Activated T-cell treated with anti-CD3 and anti-CD28 coated beads, Interleukin-2, amount 50 U/mL, for 1 hour (primary cell): Measurements from ENCODE around the gene PTPN9.
A peak's percentile ranks its signal among the peaks of the same experiment; 100 is the strongest.
"Not testable (repeated sequence)": the region's sequence is repeated elsewhere in the genome, so short reads cannot be mapped to it uniquely, and the experiment has no call there.

ENCODE experiments used
- DNase-seq: peaks from one replicate; pipeline ENCODE4 v3.0.0-alpha.2; 2020

PTPN9 gene

GRCh38 chr15:75525756-75526155 lies 53.4 kb downstream of the PTPN9 start:
- not testable (repeated sequence) for DNase-seq

- DNase-seq = no peak
Observed at GRCh38 chr15:75523011-75523410, 56.1 kb downstream of the PTPN9 start.

GRCh38 chr15:75517233-75517632 lies 61.9 kb downstream of the PTPN9 start:
- DNase-seq = no peak

- no peak for DNase-seq
Observed at GRCh38 chr15:75508840-75509532, 70.1 kb downstream of the PTPN9 start.

DNA sequence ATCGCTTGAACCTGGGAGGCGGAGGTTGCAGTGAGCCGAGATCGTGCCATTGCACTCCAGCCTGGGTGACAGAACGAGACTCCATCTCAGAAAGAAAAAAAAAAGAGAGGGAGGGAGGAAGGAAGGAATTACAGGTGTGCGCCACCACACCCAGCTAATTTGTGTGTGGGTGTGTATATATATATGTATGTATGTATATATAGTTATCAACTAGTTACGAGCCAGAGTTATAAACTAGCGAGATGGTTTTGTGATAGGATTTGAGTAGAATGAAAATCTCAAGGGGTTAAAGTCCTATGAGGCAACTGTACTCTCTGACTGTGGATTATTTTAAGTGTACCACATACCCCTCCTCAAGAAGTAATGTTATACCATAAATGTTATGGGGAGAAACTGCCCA lies 76.8 kb downstream of the PTPN9 start:
- DNase-seq = no peak

DNA sequence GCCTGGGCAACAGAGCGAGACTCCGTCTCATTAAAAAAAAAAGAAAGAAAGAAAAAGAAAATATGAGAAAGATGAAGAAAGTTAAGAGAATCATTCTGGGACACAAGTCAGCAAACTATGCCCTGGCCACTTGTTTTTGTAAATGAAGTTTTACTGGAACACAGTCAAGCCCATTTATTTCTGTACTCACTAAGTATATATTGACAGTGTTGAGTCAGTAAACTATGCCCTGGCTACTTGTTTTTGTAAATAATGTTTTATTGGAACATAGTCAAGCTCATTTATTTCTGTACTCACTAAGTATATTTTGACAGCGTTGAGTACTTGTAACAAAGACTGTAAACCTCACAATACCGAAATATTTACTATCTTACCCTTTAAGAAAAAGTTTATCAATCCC lies 85.4 kb downstream of the PTPN9 start:
- DNase-seq = no peak

DNA sequence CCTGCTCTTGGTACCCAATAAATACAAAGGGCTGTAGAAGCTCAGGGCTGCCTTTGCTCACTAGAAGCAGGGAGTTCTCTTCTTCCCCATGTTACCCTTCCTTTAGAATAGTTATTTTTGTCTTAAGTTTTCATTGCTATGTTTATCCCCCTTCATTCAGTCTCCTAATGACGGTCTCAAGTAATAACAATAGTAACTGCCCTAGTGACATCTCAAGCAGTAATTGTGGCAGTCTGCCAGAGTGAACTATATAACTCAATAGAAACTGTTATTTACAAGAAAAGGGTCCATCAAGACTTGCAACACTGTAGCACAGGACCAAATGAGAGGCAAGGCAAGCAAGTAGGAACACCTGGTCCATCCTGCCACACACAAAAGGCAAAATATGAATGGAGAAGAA lies 95.2 kb downstream of the PTPN9 start:
- no peak for DNase-seq

DNA sequence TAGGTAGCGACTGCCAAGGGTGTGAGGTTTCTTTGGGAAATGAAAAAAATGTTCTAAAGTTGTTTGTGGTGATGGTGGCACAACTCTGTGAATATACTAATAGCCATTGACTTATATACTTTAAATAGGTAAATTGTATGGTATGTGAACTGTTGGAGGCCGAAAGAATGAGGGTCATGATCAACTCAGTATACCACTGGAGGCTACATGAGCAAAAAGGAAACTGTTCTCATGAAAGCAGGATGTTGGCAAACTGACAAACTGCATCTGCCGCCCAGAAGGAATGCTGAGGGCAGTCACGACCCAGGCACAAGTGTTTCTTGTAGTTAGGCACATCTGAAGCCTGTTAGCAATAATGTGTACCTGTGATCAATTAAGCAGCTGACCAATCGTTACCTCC lies 95.6 kb downstream of the PTPN9 start:
- not testable (repeated sequence) for DNase-seq

- DNase-seq = no peak
Observed at GRCh38 chr15:75483106-75483505, 96.0 kb downstream of the PTPN9 start.

DNA sequence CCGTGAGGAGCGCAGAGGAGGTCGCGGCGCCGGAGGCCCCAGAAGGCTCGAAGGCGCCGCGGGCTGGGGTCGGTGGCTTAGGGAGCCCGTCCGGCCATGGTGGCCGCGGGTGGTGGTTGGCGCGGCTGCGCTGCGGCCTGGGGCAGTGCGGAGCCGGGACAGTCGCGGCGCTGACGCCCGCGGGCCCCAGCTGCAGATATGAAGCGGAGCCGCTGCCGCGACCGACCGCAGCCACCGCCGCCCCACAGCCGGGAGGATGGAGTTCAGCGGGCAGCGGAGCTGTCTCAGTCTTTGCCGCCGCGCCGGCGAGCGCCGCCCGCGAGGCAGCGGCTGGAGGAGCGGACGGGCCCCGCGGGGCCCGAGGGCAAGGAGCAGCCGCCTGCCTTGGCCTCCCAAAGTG lies 98.7 kb downstream of the PTPN9 start:
- not testable (repeated sequence) for DNase-seq

DNA sequence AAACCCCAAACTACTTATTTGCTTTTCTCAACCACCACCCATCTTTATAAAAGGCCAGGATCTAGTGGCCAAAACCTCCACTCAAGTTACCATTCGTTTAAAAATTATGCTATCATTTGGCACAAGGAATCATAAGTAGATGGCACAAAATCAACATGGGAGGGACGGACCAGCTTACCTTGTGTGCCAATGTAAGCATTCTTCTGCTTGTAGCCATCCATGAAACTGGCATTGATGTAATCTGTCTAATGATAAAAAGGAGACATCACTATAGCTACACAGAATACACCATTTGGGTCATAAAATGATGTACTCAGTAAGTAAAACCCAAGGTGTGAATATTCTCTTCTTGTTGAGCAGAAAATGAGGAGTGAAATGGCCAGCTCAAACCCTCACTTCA lies 99.4 kb downstream of the PTPN9 start:
- no peak for DNase-seq

- DNase-seq = not testable (repeated sequence)
Observed at GRCh38 chr15:75477094-75477493, 102.0 kb downstream of the PTPN9 start.

DNA sequence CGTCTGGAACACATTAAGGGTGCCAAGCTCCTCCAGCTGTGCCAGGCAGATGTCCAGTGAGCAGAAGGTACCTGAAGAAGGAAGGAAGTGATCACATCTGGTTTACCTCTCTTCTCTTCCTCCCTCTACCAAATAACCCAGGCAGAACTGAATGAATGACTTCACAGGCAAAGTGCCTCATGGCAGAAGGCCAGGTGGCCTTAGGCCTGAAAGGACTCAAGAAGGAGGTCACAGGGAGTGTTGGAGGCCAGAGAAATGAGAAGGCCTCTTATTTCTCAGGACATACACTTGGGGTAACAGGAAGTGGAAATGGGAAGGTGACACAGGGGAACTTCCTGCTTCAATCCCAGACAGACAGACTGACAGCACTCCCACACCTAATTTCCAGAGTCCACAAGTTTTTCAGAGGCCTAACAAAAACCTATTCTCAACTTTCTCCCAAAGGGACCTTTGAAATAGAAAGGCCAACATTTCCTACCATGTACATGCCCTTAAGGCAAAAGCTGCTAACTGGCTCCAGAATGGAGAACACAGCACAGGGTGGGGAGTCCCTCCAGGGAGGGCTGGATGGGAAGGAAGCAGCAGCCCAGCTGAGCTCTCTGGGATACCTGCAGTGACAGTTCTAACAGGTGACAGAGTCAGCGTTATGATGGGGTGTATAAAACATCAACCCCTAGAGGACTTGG lies 110.1 kb downstream of the PTPN9 start:
- DNase-seq = no peak

GRCh38 chr15:75460646-75461045 lies 118.5 kb downstream of the PTPN9 start:
- no peak for DNase-seq

DNA sequence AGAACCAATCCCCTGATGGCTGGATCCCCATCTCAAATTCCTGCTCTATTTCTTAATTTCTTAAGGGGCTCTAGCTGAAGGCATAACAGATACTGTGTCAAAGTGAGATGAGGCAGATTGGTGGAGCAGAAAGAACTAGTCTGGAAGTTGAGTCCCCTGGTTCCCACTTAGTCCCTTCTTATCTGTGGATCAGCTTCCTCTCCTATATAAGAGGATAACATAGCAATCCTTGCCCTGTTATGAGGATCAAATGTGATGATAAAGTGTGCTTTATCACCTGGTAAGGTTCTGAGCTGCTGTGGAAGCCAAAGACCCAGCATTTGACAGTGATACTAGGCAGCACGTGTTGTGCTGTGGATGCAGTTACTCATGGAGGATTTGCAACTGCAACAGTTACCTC lies 119.5 kb downstream of the PTPN9 start:
- no peak for DNase-seq

GRCh38 chr15:75456710-75457109 lies 122.4 kb downstream of the PTPN9 start:
- no peak for DNase-seq

DNA sequence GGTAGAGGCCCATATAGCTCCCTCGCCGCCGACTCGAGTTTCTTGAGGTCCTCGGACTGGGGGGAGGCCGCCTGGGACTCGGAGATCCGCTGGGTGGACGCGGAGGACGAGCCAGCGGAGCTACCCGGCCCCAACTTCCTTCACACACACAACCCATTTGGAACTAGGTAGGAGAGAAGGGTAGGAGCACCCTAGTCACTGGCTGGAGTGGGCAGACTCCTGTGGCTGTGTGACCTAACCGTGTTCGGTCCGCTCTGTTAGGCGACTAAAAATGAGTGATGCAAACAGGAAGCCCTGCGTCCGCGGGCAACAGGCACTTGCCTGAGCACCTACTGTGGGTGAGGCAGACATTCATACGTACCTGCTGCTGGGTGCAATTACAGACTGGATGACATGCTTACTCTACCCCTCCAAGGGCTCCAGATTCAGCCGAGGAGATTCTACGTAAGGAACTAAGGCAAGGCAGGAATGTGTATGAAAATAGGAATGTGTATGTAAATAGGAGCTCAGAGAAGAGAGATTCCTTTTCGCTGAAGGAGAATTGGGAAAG lies 123.1 kb downstream of the PTPN9 start:
- DNase-seq = no peak

DNA sequence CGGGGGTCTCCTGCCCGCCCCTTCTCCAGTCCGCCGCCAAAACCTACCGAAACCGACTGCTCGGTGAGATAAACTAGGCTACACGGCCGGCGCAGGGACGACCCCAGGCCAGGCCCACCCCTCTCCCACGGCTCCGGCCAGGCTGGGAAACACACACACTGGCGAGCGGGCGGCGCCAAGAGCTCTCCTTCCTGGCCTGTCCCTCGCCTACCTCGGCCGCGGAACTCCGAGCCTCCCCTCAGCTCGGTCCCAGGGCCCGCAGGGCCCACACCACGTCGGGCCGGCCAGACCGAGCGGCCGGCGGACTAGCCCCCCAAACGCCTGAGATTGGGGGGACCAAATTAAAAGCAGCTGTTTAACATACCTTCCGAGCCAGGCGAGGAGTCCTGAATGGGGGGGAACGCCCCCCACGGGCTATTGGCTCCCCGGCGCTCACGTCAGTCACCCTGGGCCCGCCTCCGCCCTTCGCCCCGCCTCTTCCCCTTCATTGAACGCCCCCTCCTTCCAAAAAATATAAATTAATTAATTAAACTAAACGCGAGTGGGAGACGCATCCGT lies 123.6 kb downstream of the PTPN9 start:
- peak; percentile 88 for DNase-seq

GRCh38 chr15:75454471-75455378 lies 124.4 kb downstream of the PTPN9 start:
- DNase-seq = peak; percentile 84

DNA sequence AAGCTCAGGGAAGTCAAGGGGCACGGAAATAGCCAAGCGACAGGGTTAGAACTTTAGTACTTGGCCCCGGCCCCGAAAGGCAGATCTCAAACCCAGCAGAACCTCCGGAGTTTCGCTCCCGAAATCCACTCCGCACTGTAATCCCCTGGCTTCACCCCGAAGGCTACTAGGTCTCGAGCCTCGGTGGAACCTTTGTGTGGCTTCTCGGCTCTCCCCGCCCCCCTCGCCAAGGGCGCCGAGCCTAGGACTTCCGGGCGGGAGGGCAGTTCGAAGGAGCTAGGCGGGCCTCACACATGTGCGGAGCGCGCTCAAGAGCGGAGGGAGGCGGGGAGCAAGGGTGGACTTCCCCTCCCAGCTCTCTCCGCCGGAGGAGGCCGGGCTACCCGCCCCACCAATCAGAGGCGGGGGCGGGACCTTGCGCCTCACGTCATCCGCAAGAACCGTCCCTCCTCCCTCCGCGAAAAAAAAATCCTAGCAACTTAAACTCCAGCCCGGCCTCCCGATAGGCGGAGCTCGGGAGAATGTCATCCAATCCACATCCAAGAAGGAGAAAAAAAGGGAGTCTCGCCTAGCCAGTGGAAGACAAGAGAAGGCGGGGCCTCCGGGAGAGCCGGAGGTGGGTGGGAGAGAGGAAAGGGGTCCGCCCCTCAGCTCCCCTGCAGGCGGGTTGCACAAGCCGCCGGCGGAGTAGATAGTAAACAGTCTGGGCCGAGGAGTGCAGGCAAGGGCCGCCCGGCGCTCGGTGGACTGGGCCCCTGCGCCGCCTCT lies 125.2 kb downstream of the PTPN9 start:
- peak; percentile 94 for DNase-seq

GRCh38 chr15:75452865-75453702 lies 126.0 kb downstream of the PTPN9 start:
- peak; percentile 49 for DNase-seq
